Retinal pigment epithelial cell (primary cell): ENCODE measurements around the gene PAM16.

Experiments used
- DNase-seq: peaks from one replicate; pipeline ENCODE4 v3.0.0-alpha.2; 2010; ENCODE audit warnings: low read depth
- H3K4me3 ChIP-seq: 2 replicates; pipeline ENCODE4 v1.5.1; 2011; ENCODE audit warnings: mild to moderate bottlenecking, low read length, control low read depth, moderate library complexity
- TF ChIP-seq, protein P1 (sequence below): conservative IDR thresholded peaks from 2 replicates; pipeline ENCODE4 v1.5.1; 2011; ENCODE audit warnings: low read depth, low read length, control low read depth, inconsistent platforms

The PAM16 gene

DNA sequence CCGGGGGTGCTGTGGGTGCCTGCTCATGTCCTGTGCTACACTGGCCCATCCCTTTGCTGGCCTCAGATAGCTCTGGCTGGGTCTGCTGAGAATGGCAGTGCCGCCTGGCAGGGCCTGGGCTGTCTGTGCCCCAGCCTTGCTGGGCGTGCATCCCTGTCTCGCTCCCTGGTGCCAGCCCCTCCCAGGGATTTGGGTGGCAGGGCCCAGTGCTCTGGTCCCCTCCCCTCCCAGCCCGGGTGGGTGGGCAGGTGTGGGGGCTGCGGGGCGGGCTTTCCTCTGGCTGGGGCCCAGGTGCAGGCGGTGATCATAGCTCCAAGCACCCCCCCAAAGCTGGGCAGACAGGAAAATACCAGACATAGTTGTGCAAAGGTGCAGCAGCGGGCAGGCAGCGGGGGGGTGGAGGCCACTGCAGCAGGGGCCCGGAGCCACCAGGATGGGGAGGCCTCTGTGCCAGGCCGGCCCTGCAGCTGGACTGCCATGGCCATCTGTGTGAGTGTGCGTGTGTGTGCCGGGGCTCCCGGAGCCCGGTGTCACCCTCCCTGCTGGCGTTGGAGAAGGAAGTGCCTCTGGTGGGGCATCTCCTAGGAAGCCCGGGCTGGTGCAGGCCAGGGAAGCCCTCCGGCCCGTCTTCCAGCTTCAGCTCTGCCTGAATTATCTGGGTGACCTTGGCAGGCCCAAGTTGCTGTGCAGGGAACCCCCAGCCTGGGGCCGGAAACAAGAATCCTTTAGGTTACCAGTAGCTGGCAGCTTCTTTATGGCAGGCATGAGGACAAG, 27.9 kb downstream of the PAM16 start:
- DNase-seq = no peak
- TF ChIP-seq, protein P1, sequence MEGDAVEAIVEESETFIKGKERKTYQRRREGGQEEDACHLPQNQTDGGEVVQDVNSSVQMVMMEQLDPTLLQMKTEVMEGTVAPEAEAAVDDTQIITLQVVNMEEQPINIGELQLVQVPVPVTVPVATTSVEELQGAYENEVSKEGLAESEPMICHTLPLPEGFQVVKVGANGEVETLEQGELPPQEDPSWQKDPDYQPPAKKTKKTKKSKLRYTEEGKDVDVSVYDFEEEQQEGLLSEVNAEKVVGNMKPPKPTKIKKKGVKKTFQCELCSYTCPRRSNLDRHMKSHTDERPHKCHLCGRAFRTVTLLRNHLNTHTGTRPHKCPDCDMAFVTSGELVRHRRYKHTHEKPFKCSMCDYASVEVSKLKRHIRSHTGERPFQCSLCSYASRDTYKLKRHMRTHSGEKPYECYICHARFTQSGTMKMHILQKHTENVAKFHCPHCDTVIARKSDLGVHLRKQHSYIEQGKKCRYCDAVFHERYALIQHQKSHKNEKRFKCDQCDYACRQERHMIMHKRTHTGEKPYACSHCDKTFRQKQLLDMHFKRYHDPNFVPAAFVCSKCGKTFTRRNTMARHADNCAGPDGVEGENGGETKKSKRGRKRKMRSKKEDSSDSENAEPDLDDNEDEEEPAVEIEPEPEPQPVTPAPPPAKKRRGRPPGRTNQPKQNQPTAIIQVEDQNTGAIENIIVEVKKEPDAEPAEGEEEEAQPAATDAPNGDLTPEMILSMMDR = no peak
- H3K4me3 ChIP-seq = no peak overlapping the region

DNA sequence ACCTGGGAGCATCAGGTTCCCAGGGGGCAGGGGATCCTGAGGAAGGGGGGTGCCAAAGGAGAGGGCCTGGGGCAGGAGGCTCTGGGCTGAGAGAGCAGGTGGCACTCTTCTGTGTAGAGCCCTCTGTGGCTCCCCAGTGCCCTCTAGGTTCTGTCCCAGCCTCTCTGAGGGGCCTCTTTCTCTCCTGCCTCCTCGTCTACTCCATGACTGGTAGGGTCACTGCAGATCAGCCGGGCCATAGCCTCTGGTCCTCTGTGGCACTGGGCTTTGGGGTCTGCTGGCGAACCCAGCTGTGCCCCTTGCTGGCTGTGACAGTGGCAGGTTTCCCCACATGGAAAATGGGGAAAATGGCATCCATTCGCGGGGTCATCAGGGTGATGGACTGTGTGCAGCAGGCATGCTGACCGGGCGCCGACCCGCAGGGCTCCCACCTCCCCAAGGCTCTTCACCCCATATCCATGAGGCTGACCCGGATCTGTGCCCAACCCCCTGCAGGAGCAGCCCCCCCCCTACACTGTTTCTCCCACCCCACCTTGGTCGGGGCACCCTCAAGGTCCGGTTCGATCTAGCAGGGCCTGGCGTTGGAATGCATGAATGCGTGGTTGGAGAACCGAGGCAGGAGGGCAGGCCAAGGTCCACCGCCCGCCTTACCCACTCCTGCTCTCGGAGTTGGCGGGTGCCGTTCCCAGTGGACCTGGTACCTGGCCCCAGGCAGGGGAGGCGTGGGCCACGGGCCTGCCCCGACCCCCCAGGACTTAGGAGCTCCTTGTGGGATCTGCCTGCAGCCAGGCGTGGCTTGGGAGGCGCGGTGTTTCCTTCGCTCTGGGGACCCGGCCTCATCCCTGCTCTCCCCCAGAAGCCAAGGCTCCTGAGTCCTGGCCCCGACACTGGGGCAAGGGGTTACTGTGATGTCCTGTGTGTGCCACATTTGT, 28.7 kb downstream of the PAM16 start:
- TF ChIP-seq, protein P1 = no peak
- DNase-seq = no peak
- H3K4me3 ChIP-seq = no peak overlapping the region

DNA sequence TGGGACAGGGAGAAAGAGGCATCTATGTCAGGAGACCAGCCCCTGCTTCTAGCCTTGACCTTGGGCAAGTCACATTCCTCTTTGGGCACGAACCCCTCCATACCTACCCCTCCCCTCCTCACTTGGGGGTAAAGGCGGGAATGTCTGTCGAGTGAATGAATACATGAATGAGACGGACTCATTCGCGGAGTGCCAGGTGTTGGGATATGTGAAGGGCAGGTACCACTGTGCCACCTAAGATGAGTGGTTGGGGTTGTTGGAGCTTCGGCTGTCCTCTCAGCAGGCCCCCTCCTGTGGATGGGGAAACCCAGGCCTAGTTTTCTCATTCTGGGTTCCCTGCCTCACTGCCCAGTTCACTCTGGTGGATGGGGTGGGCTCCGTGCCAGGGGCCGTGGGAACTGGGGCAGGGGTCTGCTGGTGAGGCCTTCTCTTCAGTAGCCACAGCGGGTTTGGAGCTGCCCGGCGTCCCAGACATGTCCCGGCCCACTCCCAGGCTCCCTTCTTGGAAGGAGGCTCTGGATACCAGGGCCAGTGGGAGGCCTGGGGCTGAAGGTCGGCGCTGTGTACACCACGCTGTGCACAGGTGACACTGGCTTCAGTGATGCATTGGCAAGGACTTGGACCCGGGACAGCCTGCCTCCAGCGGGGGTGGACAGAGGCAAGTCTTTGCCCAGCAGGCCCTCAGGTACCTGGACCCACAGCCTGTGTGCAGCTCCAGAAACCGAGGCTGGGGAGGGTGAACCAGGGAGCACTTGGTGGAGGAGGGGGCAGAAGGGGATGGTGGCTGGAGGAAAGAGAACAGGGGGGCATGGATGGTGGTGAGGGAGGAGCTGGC, 29.6 kb downstream of the PAM16 start:
- H3K4me3 ChIP-seq = no peak overlapping the region
- TF ChIP-seq, protein P1 = no peak
- no peak for DNase-seq

DNA sequence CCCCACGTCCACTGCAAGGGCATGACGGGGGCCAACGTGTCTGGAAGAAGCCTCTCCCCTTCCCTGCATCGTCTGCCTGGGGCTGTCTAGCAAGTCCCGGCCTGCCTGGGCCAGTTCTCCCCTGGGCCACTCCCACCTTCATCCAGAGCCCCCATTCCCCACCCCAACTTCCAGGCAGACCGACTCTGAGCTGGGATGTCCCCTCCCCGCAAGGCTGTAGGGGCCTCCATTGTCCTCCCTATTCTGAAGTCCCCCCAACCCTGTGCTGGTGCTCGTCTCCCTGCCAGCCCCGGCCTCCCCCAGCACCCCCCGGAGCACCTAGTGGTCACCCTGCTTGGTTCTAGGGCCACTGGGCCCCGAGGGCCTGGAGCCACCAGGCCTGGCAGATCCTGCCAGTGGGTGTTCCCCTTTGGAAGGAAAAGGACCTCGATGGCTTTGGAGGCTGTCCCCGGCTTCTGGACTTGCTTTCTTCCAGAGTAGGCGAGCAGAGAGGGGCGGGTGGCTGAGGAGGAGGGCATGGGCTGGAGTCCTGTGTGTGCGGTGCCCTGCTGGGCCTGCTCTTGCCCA, 30.5 kb downstream of the PAM16 start:
- no peak for DNase-seq
- H3K4me3 ChIP-seq = no peak overlapping the region
- TF ChIP-seq, protein P1 = no peak

DNA sequence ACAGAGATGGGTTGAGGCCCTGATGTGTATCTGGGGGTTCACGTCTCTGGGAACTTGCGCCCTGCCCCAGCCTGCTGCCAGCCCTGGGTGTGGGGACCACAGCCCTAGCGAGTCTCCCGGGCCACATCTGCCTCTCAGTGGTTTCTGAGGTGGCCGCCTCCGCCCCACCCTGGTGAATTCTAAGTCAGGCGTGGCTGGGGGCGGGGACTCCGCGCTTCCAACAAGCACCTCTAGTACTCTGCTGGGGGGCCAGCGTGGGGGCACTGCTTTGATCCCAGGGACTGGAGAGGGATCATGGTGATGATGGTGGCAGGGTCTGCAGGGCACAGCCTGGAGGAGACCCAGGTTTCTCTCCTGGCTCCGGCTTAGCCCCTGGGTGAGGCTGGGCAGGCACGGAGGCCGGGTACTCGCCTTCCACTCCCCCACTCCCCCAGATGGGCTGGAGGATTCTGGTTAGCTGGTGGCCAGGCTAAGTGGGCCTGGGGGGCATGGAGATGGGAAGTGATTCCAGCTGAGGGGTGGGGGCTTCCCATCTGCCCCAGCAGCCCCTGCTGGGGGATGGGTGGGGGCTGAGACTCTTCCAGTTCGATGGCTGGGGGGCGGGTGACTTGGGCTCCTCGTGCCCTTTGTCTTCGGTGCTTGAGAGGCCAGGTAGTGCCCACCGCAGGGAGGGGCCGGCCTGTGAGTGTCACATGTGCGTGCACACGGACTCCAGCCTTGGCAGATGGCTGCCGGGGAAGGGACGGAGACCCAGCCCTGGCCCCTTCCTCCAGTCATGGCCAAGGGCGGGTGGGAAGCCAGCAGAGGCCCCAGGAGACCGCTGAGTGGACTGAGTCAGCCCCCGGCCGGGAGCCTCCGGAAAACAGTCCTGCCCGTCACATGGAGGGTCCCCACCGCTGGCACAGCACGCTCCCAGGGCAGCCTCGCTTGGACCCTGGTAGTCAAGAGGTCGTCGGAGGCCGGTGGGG, 31.4 kb downstream of the PAM16 start:
- peak overlapping the region; percentile 85 for H3K4me3 ChIP-seq
- TF ChIP-seq, protein P1 = no peak
- no peak for DNase-seq
